Activated CD4-positive, alpha-beta T cell treated with anti-CD3 and anti-CD28 coated beads, Interleukin-2, Interleukin-6, amounts not matched to agents 100 ng/mL and 50 ng/mL, durations not matched to agents 16 hours and 8 hours (primary cell): ENCODE results near the gene PODNL1.

Experiments used
- DNase-seq: peaks from one replicate; pipeline ENCODE4 v3.0.0-alpha.2; 2020

PODNL1 gene

GRCh38 chr19:13887517-13887916 lies 50.7 kb downstream of the PODNL1 start:
- DNase-seq, result no peak

- peak; percentile 40 for DNase-seq
Observed at GRCh38 chr19:13887018-13887436, 51.2 kb downstream of the PODNL1 start.

GRCh38 chr19:13885826-13886365 lies 52.3 kb downstream of the PODNL1 start:
- no peak for DNase-seq

- no peak for DNase-seq
Observed at GRCh38 chr19:13884726-13885591, 53.3 kb downstream of the PODNL1 start.

- no peak for DNase-seq
Observed at GRCh38 chr19:13883516-13884064, 54.6 kb downstream of the PODNL1 start.

- DNase-seq, result no peak
Observed at GRCh38 chr19:13882836-13883235, 55.4 kb downstream of the PODNL1 start.

- DNase-seq, result no peak
Observed at GRCh38 chr19:13882419-13882795, 55.8 kb downstream of the PODNL1 start.

- DNase-seq, result peak; percentile 71
Observed at GRCh38 chr19:13881692-13882418, 56.4 kb downstream of the PODNL1 start.

GRCh38 chr19:13881251-13881691 lies 56.9 kb downstream of the PODNL1 start:
- peak; percentile 40 for DNase-seq
